ENCODE data around the gene NCOA5.

DNA sequence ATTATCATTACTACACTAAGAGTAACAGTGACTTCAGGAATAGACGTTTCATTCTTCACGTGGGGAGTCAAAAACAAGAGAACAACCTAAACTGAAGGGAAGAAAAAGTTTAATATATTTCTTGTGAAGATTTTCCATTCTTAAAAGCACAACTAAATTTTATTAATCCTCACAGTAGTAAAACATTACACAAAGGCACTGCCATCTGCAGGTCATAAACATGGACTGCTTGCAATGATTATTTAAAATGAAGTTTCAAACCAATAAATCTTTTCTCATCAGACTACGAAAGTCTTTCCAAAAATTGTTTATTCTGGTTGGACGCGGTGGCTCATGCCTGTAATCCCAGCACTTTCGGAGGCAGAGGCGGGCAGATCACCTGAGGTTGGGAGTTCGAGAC, 2.6 kb downstream of the NCOA5 start:
- peak in 5 of 11 experiments; percentile 6 to 34 (median 18) for TF ChIP-seq CTCF (IDR thresholded peaks at IDR 0.05 in 8 of 11, conservative IDR thresholded peaks at IDR 0.05 in 3 of 11)
- TF ChIP-seq POLR2AphosphoS5 (IDR thresholded peaks at IDR 0.05), result no peak
- no peak for TF ChIP-seq POLR2A (IDR thresholded peaks at IDR 0.05)
